SK-N-SH (cell line): Measurements from ENCODE around the gene TMEM259. TPM values are rescaled to one million over a fixed set of nuclear protein-coding genes. Genes with fewer than 3 reads are reported as not detected.

ENCODE experiments used
- CTCF ChIA-PET: fragments of 300-600, 350-600 bp; formaldehyde crosslinking; extraction: SDS; loops from one replicate; lab custom pipeline; 2021; lab: Yijun Ruan, JAX
- POLR2A ChIA-PET: fragments of 350-600 bp; sonication (Branson Sonifier 250); formaldehyde crosslinking; extraction: SDS; loops from one replicate; lab custom pipeline; 2020; ENCODE audit warnings: antibody characterized with exemption, inconsistent platforms; lab: Yijun Ruan, JAX
- DNase-seq: peaks from one replicate; pipeline ENCODE4 v3.0.0; 2012
- H2AFZ ChIP-seq: fragments of 200-600 bp; sonication (generic); 2 replicates; pipeline ENCODE4 v1.8.1; 2016; ENCODE audit warnings: antibody characterized with exemption, mild to moderate bottlenecking, low read depth
- H3F3A ChIP-seq: fragments of 200-600 bp; sonication (generic); replicated peaks from 2 replicates; pipeline ENCODE3; 2016; ENCODE audit warnings: antibody characterized with exemption, mild to moderate bottlenecking; ENCODE audit not compliant: insufficient read depth
- H3K27ac ChIP-seq, 2 experiments: fragments of 200-500 bp in 1 of 2; fragments of 200-600 bp in 1 of 2; sonication (Bioruptor generic) in 1 of 2; sonication (generic), shearing (Covaris generic) in 1 of 2; 2 replicates each; pipeline versions ENCODE4 v1.5.1 to v1.6.1; 2014 to 2016; ENCODE audit warnings: low read depth in 2 of 2, inconsistent platforms in 1 of 2, low read length in 1 of 2, mild to moderate bottlenecking in 1 of 2, mixed read lengths in 1 of 2
- H3K27me3 ChIP-seq: fragments of 200-600 bp; sonication (generic), shearing (Covaris generic); 2 replicates; pipeline ENCODE4 v1.6.1; 2016; ENCODE audit warnings: mixed run types; ENCODE audit not compliant: insufficient read depth
- H3K36me3 ChIP-seq, 2 experiments: fragments of 200-500 bp in 1 of 2; fragments of 200-600 bp in 1 of 2; sonication (Bioruptor generic) in 1 of 2; sonication (generic) in 1 of 2; replicated peaks in 1 of 2; 2 replicates each; pipeline versions ENCODE3 to v1.5.1; 2014 to 2016; ENCODE audit warnings: low read length in 1 of 2, mild to moderate bottlenecking in 1 of 2; ENCODE audit not compliant: insufficient read depth in 2 of 2, control insufficient read depth in 1 of 2
- H3K4me1 ChIP-seq, 2 experiments: fragments of 200-500 bp in 1 of 2; fragments of 200-600 bp in 1 of 2; sonication (Bioruptor generic) in 1 of 2; sonication (generic), shearing (Covaris generic) in 1 of 2; 2 replicates each; pipeline versions ENCODE4 v1.5.1 to v1.6.1; 2014 to 2016; ENCODE audit warnings: low read depth in 1 of 2, low read length in 1 of 2, mixed run types in 1 of 2; ENCODE audit not compliant: insufficient read depth in 2 of 2, control insufficient read depth in 1 of 2
- H3K4me2 ChIP-seq: fragments of 200-600 bp; sonication (generic), shearing (Covaris generic); 2 replicates; pipeline ENCODE4 v1.6.1; 2017; ENCODE audit warnings: mixed run types
- H3K4me3 ChIP-seq, 2 experiments: fragments of 200-500 bp in 1 of 2; fragments of 200-600 bp in 1 of 2; sonication (Bioruptor generic) in 1 of 2; sonication (generic), shearing (Covaris generic) in 1 of 2; 2 replicates each; pipeline versions ENCODE4 v1.5.1 to v1.8.1; 2014 to 2016; ENCODE audit warnings: low read depth in 2 of 2, inconsistent platforms in 1 of 2, low read length in 1 of 2, mild to moderate bottlenecking in 1 of 2, mixed read lengths in 1 of 2, moderate library complexity in 1 of 2
- H3K79me2 ChIP-seq: fragments of 200-600 bp; sonication (generic); 2 replicates; pipeline ENCODE4 v1.8.1; 2017; ENCODE audit warnings: mild to moderate bottlenecking; ENCODE audit not compliant: insufficient read depth
- H3K9ac ChIP-seq: fragments of 200-600 bp; sonication (generic); 2 replicates; pipeline ENCODE4 v1.6.1; 2017; ENCODE audit warnings: mixed run types
- H3K9me2 ChIP-seq: fragments of 200-600 bp; sonication (generic); 2 replicates; pipeline ENCODE4 v1.6.1; 2017; ENCODE audit warnings: mixed run types
- H3K9me3 ChIP-seq: fragments of 200-600 bp; sonication (generic); 2 replicates; pipeline ENCODE4 v1.6.1; 2017; ENCODE audit warnings: mixed run types, mild to moderate bottlenecking, moderate library complexity
- H4K20me1 ChIP-seq: fragments of 200-600 bp; sonication (generic); 2 replicates; pipeline ENCODE4 v1.6.1; 2017; ENCODE audit warnings: mild to moderate bottlenecking, mixed run types; ENCODE audit not compliant: insufficient read depth
- CHD2 ChIP-seq: fragments of 150-350 bp; IDR thresholded peaks from 2 replicates; pipeline ENCODE4 v1.6.1; 2018; ENCODE audit warnings: low read length; ENCODE audit not compliant: partially characterized antibody
- CTCF ChIP-seq: fragments of 200-600 bp; sonication (generic); IDR thresholded peaks from 2 replicates; pipeline ENCODE4 v1.6.1; 2017; ENCODE audit warnings: antibody characterized with exemption, mild to moderate bottlenecking, moderate library complexity
- MEF2A ChIP-seq: IDR thresholded peaks from 2 replicates; pipeline ENCODE4 v1.4.0; 2012; ENCODE audit warnings: low read depth, borderline replicate concordance
- NFIC ChIP-seq: IDR thresholded peaks from 2 replicates; pipeline ENCODE4 v1.4.0; 2012; ENCODE audit warnings: borderline replicate concordance
- PBX3 ChIP-seq: IDR thresholded peaks from 2 replicates; pipeline ENCODE4; 2012
- RFX5 ChIP-seq: IDR thresholded peaks from 2 replicates; pipeline ENCODE4 v1.6.1; 2012; ENCODE audit warnings: mild to moderate bottlenecking, improper control_type of control experiment, low read length
- TAF1 ChIP-seq: IDR thresholded peaks from 2 replicates; pipeline ENCODE4 v1.6.1; 2012; ENCODE audit warnings: low read depth, mild to moderate bottlenecking, low read length, moderate library complexity, borderline replicate concordance
- USF1 ChIP-seq: IDR thresholded peaks from 2 replicates; pipeline ENCODE4 v1.4.0; 2012; ENCODE audit warnings: low read depth, borderline replicate concordance
- WGBS: methylation state at CpG from one replicate; pipeline ENCODE4 v1.1.6; 2017; ENCODE audit warnings: low lambda C conversion rate; 5-methylcytosine and 5-hydroxymethylcytosine counted together
- polyA plus RNA-seq, 3 experiments: library from polyadenylated mRNA; depleted of rRNA; stranded (reverse); fragments of >200 nt; gene quantifications; 2 replicates each; pipeline ENCODE4 v1.2.3, GENCODE V29; 2012

TMEM259 gene
- polyA plus RNA-seq, 1 of the 3 experiments (the other 2 are of a cell fraction) = 138 TPM

GRCh38 chr19:1017906-1018305 is 3.0 kb downstream of the TMEM259 start (continued):
- TF ChIP-seq NFIC (no peak), TAF1 (no peak), CTCF (no peak)

- peaks cover 13 to 26% of the 10 kb centered on the region in 2 experiments; a peak in 1 of 4 replicates for H3K4me1 ChIP-seq
- no peak for DNase-seq
- WGBS = 83% methylated on average over 14 of the region's 24 CpGs
- POLR2A ChIA-PET = no interaction called here
- peaks cover 74% of the 10 kb centered on the region for H3K79me2 ChIP-seq
- no peak overlapping the region for H3K9ac ChIP-seq
- CTCF ChIA-PET = interaction anchor here (1.6 kb wide), 1 partner anchor 154 kb away, joined by 5 read pairs; no protein-coding TSS in a partner anchor
- H3K27me3 ChIP-seq = no peaks in the 10 kb centered on the region
- no peak overlapping the region for H2AFZ ChIP-seq
- H3F3A ChIP-seq = peaks cover 8% of the 10 kb centered on the region
- no peak for TF ChIP-seq MEF2A
- no peak for TF ChIP-seq RFX5
- TF ChIP-seq PBX3 = no peak
- TF ChIP-seq CHD2 = no peak
- H3K9me3 ChIP-seq = no peaks in the 10 kb centered on the region
- H3K36me3 ChIP-seq = peaks cover 0 to 20% of the 10 kb centered on the region in 2 experiments
- H3K27ac ChIP-seq = no peak overlapping the region
- no peaks in the 10 kb centered on the region for H3K9me2 ChIP-seq
- no peak overlapping the region for H3K4me3 ChIP-seq
- peak overlapping the region; percentile 97; the same call in 1 of the 2 replicates for H3K4me2 ChIP-seq
- H4K20me1 ChIP-seq = peaks cover 71% of the 10 kb centered on the region
These were observed 3.6 kb downstream of the TMEM259 start for GRCh38 chr19:1017115-1017905.

- Histone ChIP-seq H4K20me1 (peaks cover 71% of the 10 kb centered on the region), H3F3A (peaks cover 2% of the 10 kb centered on the region)
These were observed 4.2 kb downstream of the TMEM259 start for GRCh38 chr19:1016647-1017114.

More at GRCh38 chr19:1016647-1017114, 4.2 kb downstream of the TMEM259 start:
- Histone ChIP-seq H3K36me3 (peaks cover 0 to 26% of the 10 kb centered on the region in 2 experiments), H3K9ac (no peak overlapping the region), H3K27ac (no peak overlapping the region), H3K27me3 (no peaks in the 10 kb centered on the region), H3K79me2 (peaks cover 74% of the 10 kb centered on the region), H3K4me1 (peaks cover 13 to 26% of the 10 kb centered on the region in 2 experiments; a peak in 1 of 4 replicates), H2AFZ (no peak overlapping the region), H3K4me2 (peak overlapping the region; percentile 97; the same call in 1 of the 2 replicates), H3K9me3 (no peaks in the 10 kb centered on the region), H3K4me3 (no peak overlapping the region), H3K9me2 (no peaks in the 10 kb centered on the region)
- 58% methylated on average over 6 of the region's 12 CpGs for WGBS
- DNase-seq = no peak
- ChIA-PET POLR2A (no interaction called here), CTCF (interaction anchor here (1.6 kb wide), 1 partner anchor 153 kb away, joined by 5 read pairs; no protein-coding TSS in a partner anchor)
- TF ChIP-seq MEF2A = no peak
- peak; percentile 42; the same call in 1 of the 2 replicates for TF ChIP-seq USF1
